Activated naive CD4-positive, alpha-beta T cell treated with anti-CD3 and anti-CD28 coated beads for 36 hours (primary cell): Measurements from ENCODE around the gene PRKD1. TPM values are rescaled to one million over a fixed set of nuclear protein-coding genes. Genes with fewer than 3 reads are reported as not detected.

Experiments
- CTCF ChIA-PET: fragments of 350-600 bp; sonication (Branson Sonifier 250); formaldehyde crosslinking; loops from one replicate; lab custom pipeline; 2021; ENCODE audit warnings: antibody characterized with exemption; lab: Charles Lee
- DNase-seq: peaks from one replicate; pipeline ENCODE4 v3.0.0-alpha.2; 2020
- H3K27ac Mint-ChIP-seq: one replicate; pipeline ENCODE4 v1.8.0; 2021; ENCODE audit warnings: mild to moderate bottlenecking, mixed read lengths
- H3K27me3 Mint-ChIP-seq: one replicate; pipeline ENCODE4 v1.8.0; 2021; ENCODE audit warnings: low read depth, mixed read lengths
- H3K36me3 Mint-ChIP-seq: one replicate; pipeline ENCODE4 v1.8.0; 2021; ENCODE audit warnings: low read depth, mixed read lengths
- H3K4me1 Mint-ChIP-seq: one replicate; pipeline ENCODE4 v1.8.0; 2021; ENCODE audit warnings: low read depth, mixed read lengths
- H3K4me3 Mint-ChIP-seq: one replicate; pipeline ENCODE4 v1.8.0; 2021; ENCODE audit warnings: mild to moderate bottlenecking, moderate library complexity, mixed read lengths
- H3K9me3 Mint-ChIP-seq: one replicate; pipeline ENCODE4 v1.8.0; 2021; ENCODE audit warnings: mixed read lengths
- intact Hi-C: fragments of 100-400 bp; cut with micrococcal nuclease; formaldehyde crosslinking; loops from one replicate; pipeline ENCODE4 v1.15.1; 2023
- total RNA-seq, 2 experiments: library from RNA; stranded (reverse); gene quantifications; one replicate each; pipeline ENCODE4 v1.2.3, GENCODE V29; 2021

PRKD1 gene
- total RNA-seq, 2 experiments from 2014 or later = not detected

DNA sequence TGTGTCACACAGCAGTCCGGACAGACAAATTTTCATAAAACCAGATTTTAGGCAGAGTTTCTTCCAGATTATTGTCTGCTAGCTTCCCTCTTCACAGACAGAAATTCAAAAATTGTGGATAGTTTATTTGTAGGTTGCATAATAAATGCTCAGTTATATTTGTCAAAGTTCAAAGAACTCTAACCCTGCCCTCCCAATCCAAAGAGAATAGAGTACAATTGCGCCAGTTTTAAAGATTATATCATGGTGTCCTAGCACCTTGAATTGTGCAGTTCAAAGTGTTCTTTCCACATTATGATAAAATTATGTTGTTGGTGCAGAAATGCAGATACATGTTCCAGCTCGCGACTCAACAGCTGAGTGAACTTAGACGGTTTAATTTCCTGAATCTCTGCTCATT, 263.1 kb downstream of the PRKD1 start:
- Mint-ChIP-seq H3K4me3 (no peak overlapping the region), H3K9me3 (peaks cover 2% of the 10 kb centered on the region), H3K27ac (no peak overlapping the region), H3K4me1 (no peaks in the 10 kb centered on the region), H3K27me3 (no peaks in the 10 kb centered on the region), H3K36me3 (no peaks in the 10 kb centered on the region)
- no peak for DNase-seq
- intact Hi-C loops = no loop called here
- CTCF ChIA-PET = no interaction called here

DNA sequence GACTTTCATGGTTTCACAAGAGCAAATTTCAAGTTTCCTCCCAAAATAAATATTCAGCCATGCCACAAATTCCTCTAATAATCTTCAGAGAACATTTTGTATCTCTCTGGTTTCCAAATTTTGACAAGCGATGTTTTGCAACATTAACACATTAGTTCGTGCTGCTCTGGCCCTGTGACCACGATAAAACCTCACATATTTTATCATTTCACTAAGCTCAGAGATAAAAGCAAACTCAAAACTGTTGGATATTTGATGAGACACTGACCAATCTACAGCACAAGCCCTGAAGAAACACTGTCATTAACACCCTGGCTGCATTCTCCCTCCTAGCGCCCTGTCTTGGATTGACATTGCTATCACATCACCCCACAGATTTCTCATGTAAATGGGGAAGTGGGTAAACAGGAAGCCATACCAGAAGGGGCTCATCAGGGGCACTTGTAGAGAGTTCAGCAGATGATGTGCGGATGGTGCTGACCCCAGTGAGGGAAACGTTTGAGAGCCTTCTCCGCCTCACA, 264.3 kb downstream of the PRKD1 start:
- H3K27ac Mint-ChIP-seq = no peak overlapping the region
- CTCF ChIA-PET = no interaction called here
- no peak overlapping the region for H3K4me3 Mint-ChIP-seq
- no peaks in the 10 kb centered on the region for H3K36me3 Mint-ChIP-seq
- DNase-seq = no peak
- H3K4me1 Mint-ChIP-seq = no peaks in the 10 kb centered on the region
- no peaks in the 10 kb centered on the region for H3K27me3 Mint-ChIP-seq
- H3K9me3 Mint-ChIP-seq = peaks cover 2% of the 10 kb centered on the region
- intact Hi-C loops = no loop called here

DNA sequence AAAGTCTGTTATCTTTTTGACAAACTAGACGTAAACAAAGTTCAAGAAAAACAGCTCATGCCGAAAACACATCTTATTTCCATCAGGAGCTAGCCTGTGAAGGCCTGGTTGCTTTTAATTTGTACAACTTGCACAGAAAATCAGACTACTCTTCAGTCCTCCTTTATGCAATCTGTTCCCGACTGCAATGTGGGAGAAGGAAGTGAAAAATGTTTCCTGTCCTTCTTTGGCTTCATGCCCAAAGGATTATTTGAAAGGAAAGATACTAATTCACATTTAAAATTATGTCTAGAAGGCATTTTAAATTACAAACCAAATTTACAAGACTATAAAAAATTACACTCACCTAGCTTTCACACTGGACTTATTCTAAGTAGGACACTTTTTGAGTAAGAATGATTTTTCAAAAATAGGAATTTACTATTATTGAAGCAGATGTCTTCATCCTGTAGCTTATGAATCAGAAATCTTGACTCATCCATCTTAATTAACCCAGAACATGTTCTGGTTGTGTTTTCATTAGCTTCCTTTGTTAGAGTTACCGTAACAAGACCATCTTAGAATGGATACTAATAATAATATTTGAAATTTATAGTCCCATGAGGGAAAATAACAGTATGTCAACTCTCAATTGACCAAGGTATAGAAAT, 272.6 kb downstream of the PRKD1 start:
- Mint-ChIP-seq H3K9me3 (peaks cover 2% of the 10 kb centered on the region), H3K4me1 (no peaks in the 10 kb centered on the region), H3K36me3 (no peaks in the 10 kb centered on the region), H3K27ac (no peak overlapping the region), H3K4me3 (no peak overlapping the region), H3K27me3 (no peaks in the 10 kb centered on the region)
- intact Hi-C loops = no loop called here
- CTCF ChIA-PET = no interaction called here
- DNase-seq = no peak

- no peaks in the 10 kb centered on the region for H3K27me3 Mint-ChIP-seq
- H3K9me3 Mint-ChIP-seq = peaks cover 10% of the 10 kb centered on the region
- no peak overlapping the region for H3K27ac Mint-ChIP-seq
- DNase-seq = no peak
- H3K4me1 Mint-ChIP-seq = no peaks in the 10 kb centered on the region
- intact Hi-C loops = no loop called here
- H3K36me3 Mint-ChIP-seq = no peaks in the 10 kb centered on the region
- CTCF ChIA-PET = no interaction called here
- no peak overlapping the region for H3K4me3 Mint-ChIP-seq
Measured at GRCh38 chr14:29653303-29653702, 274.3 kb downstream of the PRKD1 start.

GRCh38 chr14:29652571-29652970, 275.1 kb downstream of the PRKD1 start:
- CTCF ChIA-PET = no interaction called here
- no peak overlapping the region for H3K4me3 Mint-ChIP-seq
- DNase-seq = no peak
- intact Hi-C loops = no loop called here
- no peaks in the 10 kb centered on the region for H3K4me1 Mint-ChIP-seq
- no peaks in the 10 kb centered on the region for H3K27me3 Mint-ChIP-seq
- no peaks in the 10 kb centered on the region for H3K36me3 Mint-ChIP-seq
- H3K9me3 Mint-ChIP-seq = peaks cover 14% of the 10 kb centered on the region
- H3K27ac Mint-ChIP-seq = no peak overlapping the region

GRCh38 chr14:29650554-29651269, 276.9 kb downstream of the PRKD1 start:
- no peak for DNase-seq
- Mint-ChIP-seq H3K36me3 (no peaks in the 10 kb centered on the region), H3K4me3 (no peak overlapping the region), H3K27ac (no peak overlapping the region), H3K9me3 (peaks cover 20% of the 10 kb centered on the region), H3K27me3 (no peaks in the 10 kb centered on the region), H3K4me1 (no peaks in the 10 kb centered on the region)
- intact Hi-C loops = no loop called here
- CTCF ChIA-PET = no interaction called here

GRCh38 chr14:29649170-29649569, 278.5 kb downstream of the PRKD1 start:
- Mint-ChIP-seq H3K9me3 (peaks cover 20% of the 10 kb centered on the region), H3K4me1 (no peaks in the 10 kb centered on the region), H3K4me3 (no peak overlapping the region), H3K27me3 (no peaks in the 10 kb centered on the region), H3K27ac (no peak overlapping the region), H3K36me3 (no peaks in the 10 kb centered on the region)
- DNase-seq = no peak
- intact Hi-C loops = no loop called here
- CTCF ChIA-PET = no interaction called here

GRCh38 chr14:29648045-29648444, 279.6 kb downstream of the PRKD1 start:
- H3K9me3 Mint-ChIP-seq = peaks cover 20% of the 10 kb centered on the region
- H3K27me3 Mint-ChIP-seq = no peaks in the 10 kb centered on the region
- intact Hi-C loops = no loop called here
- CTCF ChIA-PET = interaction anchor here (0.6 kb wide), 1 partner anchor 29 kb away, joined by 4 read pairs; no protein-coding TSS in a partner anchor
- no peaks in the 10 kb centered on the region for H3K36me3 Mint-ChIP-seq
- H3K27ac Mint-ChIP-seq = no peak overlapping the region
- H3K4me3 Mint-ChIP-seq = no peak overlapping the region
- H3K4me1 Mint-ChIP-seq = no peaks in the 10 kb centered on the region
- DNase-seq = no peak

DNA sequence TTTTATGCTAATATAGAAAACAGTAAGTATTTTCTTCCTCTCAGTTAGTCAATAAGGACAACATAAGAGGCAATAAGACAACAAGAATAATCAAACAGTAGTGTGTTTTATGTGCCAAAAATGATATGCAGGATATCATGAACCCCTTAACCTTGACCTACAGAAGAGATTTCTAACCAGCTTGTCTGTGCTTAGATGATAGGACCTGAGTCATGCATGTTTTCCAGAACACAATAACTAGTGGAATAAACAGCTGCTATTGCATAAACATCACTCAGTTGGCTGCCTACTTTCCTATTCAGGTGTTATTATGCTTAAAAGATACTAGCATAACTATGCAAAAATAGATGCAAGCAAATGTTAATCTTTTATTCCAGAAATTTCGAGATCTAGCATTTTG, 282.5 kb downstream of the PRKD1 start:
- Mint-ChIP-seq H3K27me3 (no peaks in the 10 kb centered on the region), H3K36me3 (no peaks in the 10 kb centered on the region), H3K4me1 (no peaks in the 10 kb centered on the region), H3K27ac (no peak overlapping the region), H3K4me3 (no peak overlapping the region), H3K9me3 (peaks cover 20% of the 10 kb centered on the region)
- intact Hi-C loops = no loop called here
- CTCF ChIA-PET = no interaction called here
- no peak for DNase-seq

DNA sequence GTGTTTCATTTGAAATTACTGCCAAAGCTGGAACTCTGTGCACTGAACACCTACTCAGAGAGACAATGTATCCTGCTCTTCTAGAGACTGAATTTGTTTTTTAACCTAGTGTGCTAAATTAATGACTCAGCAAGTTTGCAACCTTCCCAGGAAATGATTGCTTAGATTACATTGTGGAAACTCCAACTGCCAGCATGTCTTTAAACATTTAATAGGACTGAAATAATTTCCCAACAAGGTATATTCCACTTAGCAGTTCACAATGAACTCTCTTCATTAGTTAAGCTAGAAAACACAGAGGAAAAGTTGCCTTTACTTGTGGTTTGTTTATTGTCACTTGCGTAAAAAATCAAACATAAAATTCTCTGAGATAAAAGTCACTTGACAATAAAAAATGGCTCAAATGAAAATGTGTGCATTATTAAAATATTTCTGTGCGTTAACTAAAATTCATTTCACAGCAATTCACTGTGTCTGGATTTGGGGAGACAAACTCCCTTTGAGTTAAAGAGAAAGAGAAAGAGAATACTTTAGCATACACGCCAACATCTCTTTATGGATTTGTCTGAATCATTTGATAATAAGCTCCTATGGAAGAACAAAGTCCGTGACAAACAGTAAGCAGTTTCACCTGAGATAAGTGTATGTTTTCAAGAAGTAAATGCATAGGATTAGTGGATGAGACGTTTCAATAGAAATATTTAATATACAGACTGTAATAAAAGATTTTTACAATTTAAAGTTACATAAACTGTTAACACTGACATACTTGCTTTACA, 284.0 kb downstream of the PRKD1 start:
- DNase-seq = no peak
- H3K4me1 Mint-ChIP-seq = no peaks in the 10 kb centered on the region
- H3K9me3 Mint-ChIP-seq = peaks cover 11% of the 10 kb centered on the region
- no peaks in the 10 kb centered on the region for H3K36me3 Mint-ChIP-seq
- intact Hi-C loops = no loop called here
- H3K27ac Mint-ChIP-seq = no peak overlapping the region
- no peak overlapping the region for H3K4me3 Mint-ChIP-seq
- no peaks in the 10 kb centered on the region for H3K27me3 Mint-ChIP-seq
- CTCF ChIA-PET = no interaction called here

DNA sequence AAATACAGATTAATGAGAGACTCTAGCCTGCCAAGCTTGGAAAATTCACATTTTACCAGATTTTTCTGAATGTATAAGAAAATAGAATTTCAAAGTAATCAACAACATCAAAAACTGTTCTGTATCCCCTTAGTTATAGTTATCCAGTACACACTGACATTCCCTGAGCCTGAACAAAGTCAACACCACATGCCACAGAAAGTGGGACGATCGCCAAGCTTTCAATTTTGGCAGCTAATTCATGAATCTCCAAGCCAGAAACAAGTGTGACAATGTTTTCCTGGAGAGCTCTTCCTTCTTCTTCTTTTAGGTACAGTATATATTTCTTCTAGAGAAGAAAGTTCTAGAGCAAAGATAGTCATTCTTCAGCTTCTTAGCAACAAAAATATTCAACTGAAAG, 290.2 kb downstream of the PRKD1 start:
- Mint-ChIP-seq H3K9me3 (peaks cover 2% of the 10 kb centered on the region), H3K4me3 (no peak overlapping the region), H3K4me1 (no peaks in the 10 kb centered on the region), H3K36me3 (no peaks in the 10 kb centered on the region), H3K27ac (no peak overlapping the region), H3K27me3 (no peaks in the 10 kb centered on the region)
- DNase-seq = no peak
- CTCF ChIA-PET = no interaction called here
- intact Hi-C loops = no loop called here

DNA sequence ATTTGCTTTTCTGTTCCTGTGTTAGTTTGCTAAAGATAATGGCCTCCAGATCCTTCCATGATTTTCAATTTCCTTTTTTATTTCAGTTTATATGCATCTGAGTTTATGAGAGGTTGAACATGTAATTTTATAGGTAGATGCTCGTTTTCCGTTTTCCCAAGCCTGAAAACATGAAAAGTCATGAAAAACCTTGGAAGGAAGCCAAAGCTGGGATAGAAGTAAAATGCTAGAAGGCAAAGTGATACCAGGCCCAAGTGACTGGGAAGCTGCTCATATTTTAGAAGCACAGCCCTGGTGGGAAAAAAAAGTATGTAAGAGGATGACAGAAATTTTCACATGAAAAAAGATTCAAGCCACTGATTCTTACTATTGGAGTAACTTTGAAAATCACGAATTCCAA, 290.8 kb downstream of the PRKD1 start:
- Mint-ChIP-seq H3K36me3 (no peaks in the 10 kb centered on the region), H3K4me3 (no peak overlapping the region), H3K27ac (no peak overlapping the region), H3K27me3 (no peaks in the 10 kb centered on the region), H3K9me3 (peaks cover 2% of the 10 kb centered on the region), H3K4me1 (no peaks in the 10 kb centered on the region)
- DNase-seq = no peak
- CTCF ChIA-PET = no interaction called here
- intact Hi-C loops = no loop called here
